GM23248 (cell line): ENCODE data around the gene MLNR. TPM values are rescaled to one million over a fixed set of nuclear protein-coding genes. Genes with fewer than 3 reads are reported as not detected.

Experiments
- DNase-seq: peaks from one replicate; pipeline ENCODE4 v3.0.0-alpha.2; 2015
- H2AFZ ChIP-seq: fragments of 200-600 bp; sonication (generic); 2 replicates; pipeline ENCODE4 v1.6.1; 2016; ENCODE audit warnings: antibody characterized with exemption
- H3F3A ChIP-seq: fragments of 200-600 bp; sonication (generic); 2 replicates; pipeline ENCODE4 v1.6.1; 2016; ENCODE audit warnings: mild to moderate bottlenecking, antibody characterized with exemption, mixed run types; ENCODE audit not compliant: insufficient read depth
- H3K27ac ChIP-seq: fragments of 200-600 bp; sonication (generic); 2 replicates; pipeline ENCODE4 v1.5.1; 2016; ENCODE audit warnings: mild to moderate bottlenecking
- H3K27me3 ChIP-seq: fragments of 200-600 bp; sonication (generic); replicated peaks from 2 replicates; pipeline ENCODE4 v1.6.1; 2016; ENCODE audit warnings: mild to moderate bottlenecking; ENCODE audit not compliant: insufficient read depth
- H3K36me3 ChIP-seq: fragments of 200-600 bp; sonication (generic); 2 replicates; pipeline ENCODE4 v1.6.1; 2016; ENCODE audit warnings: low read depth, mild to moderate bottlenecking
- H3K4me1 ChIP-seq: fragments of 200-600 bp; sonication (generic); 2 replicates; pipeline ENCODE4 v1.6.1; 2016; ENCODE audit warnings: mild to moderate bottlenecking; ENCODE audit not compliant: insufficient read depth
- H3K4me2 ChIP-seq: fragments of 200-600 bp; sonication (generic); one replicate; pipeline ENCODE4 v1.6.1; 2016; ENCODE audit warnings: mild to moderate bottlenecking; ENCODE audit not compliant: unreplicated experiment
- H3K4me3 ChIP-seq: fragments of 200-600 bp; sonication (generic); 2 replicates; pipeline ENCODE4 v1.5.1; 2016; ENCODE audit warnings: mild to moderate bottlenecking
- H3K79me2 ChIP-seq: fragments of 200-600 bp; sonication (generic); 2 replicates; pipeline ENCODE4 v1.6.1; 2016; ENCODE audit warnings: mild to moderate bottlenecking; ENCODE audit not compliant: insufficient read depth
- H3K9ac ChIP-seq: fragments of 200-600 bp; sonication (generic); 2 replicates; pipeline ENCODE4 v1.6.1; 2016; ENCODE audit warnings: mild to moderate bottlenecking
- H3K9me2 ChIP-seq: fragments of 200-600 bp; sonication (generic); 2 replicates; pipeline ENCODE4 v1.6.1; 2016; ENCODE audit warnings: mixed run types, mild to moderate bottlenecking, moderate library complexity; ENCODE audit not compliant: insufficient read depth
- H3K9me3 ChIP-seq: fragments of 200-600 bp; sonication (generic); one replicate; pipeline ENCODE4 v1.6.1; 2017; ENCODE audit warnings: low read depth
- H4K20me1 ChIP-seq: fragments of 200-600 bp; sonication (generic); 2 replicates; pipeline ENCODE4 v1.6.0; 2016; ENCODE audit not compliant: insufficient read depth
- EZH2 ChIP-seq: fragments of 200-600 bp; sonication (generic); IDR thresholded peaks from 2 replicates; pipeline ENCODE4 v1.6.1; 2018; ENCODE audit warnings: antibody characterized with exemption, mild to moderate bottlenecking; ENCODE audit not compliant: insufficient read depth, poor library complexity, severe bottlenecking
- EZH2phosphoT487 ChIP-seq: fragments of 200-600 bp; sonication (generic); IDR thresholded peaks from 2 replicates; pipeline ENCODE4 v1.6.1; 2018; ENCODE audit warnings: antibody characterized with exemption, moderate library complexity, mild to moderate bottlenecking, low read depth; ENCODE audit not compliant: insufficient read depth
- WGBS, 2 experiments: methylation state at CpG; one replicate each; pipeline ENCODE4 v1.1.6; 2015 to 2017; ENCODE audit warnings: low lambda C conversion rate in 2 of 2, low coverage in 1 of 2; ENCODE audit errors: missing lambda C conversion rate in 2 of 2; 5-methylcytosine and 5-hydroxymethylcytosine counted together
- in situ Hi-C: fragments of 300-500 bp; cut with MboI; formaldehyde crosslinking; loops from 2 replicates; pipeline ENCODE4 v1.15.0; 2020
- polyA plus RNA-seq: library from polyadenylated mRNA; unstranded; fragments of >200 nt; fragmentation: Nextera tagmentation; extraction: Ambion mirVana; gene quantifications from 2 replicates; pipeline ENCODE4 v1.2.1, GENCODE V29; 2016
- total RNA-seq: library from RNA; depleted of rRNA; stranded (reverse); fragments of >200 nt; shearing (Covaris generic); gene quantifications from 2 replicates; pipeline ENCODE4 v1.2.3, GENCODE V29; 2014

MLNR gene
- total and polyA plus RNA-seq, 2 experiments from 2014 or later: not detected

DNA sequence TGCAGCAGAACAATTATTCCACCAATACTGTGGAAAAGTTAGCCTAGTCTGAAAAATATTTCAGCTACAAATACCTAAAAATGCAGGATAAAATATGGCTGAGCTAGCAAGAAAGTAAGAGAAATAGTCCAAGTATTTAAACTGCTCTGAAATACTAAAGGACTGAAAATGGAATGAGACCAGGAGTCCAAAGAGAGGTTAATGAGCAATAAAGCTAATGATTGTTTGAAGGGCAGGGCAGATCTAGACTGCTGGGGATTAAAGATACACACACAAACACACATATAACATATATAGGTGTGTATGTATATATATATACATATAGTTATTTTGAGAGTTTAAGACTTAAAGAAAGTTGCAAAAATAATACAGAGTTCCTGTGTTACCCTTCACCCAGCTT lies 25.0 kb downstream of the MLNR start:
- Histone ChIP-seq H4K20me1 (no peaks in the 10 kb centered on the region), H3K27me3 (no peaks in the 10 kb centered on the region), H3K36me3 (no peaks in the 10 kb centered on the region), H3K9me3 (no peaks in the 10 kb centered on the region), H3K27ac (no peak overlapping the region), H3K4me3 (no peak overlapping the region), H3F3A (peaks cover 10% of the 10 kb centered on the region), H3K4me1 (peaks cover 14% of the 10 kb centered on the region; the same call in 1 of the 2 replicates), H3K4me2 (no peak overlapping the region), H3K9me2 (no peaks in the 10 kb centered on the region), H3K79me2 (peaks cover 13% of the 10 kb centered on the region), H2AFZ (no peak overlapping the region), H3K9ac (no peak overlapping the region)
- DNase-seq: no peak
- in situ Hi-C loops: no loop called here
- TF ChIP-seq EZH2: no peak
- TF ChIP-seq EZH2phosphoT487: no peak

DNA sequence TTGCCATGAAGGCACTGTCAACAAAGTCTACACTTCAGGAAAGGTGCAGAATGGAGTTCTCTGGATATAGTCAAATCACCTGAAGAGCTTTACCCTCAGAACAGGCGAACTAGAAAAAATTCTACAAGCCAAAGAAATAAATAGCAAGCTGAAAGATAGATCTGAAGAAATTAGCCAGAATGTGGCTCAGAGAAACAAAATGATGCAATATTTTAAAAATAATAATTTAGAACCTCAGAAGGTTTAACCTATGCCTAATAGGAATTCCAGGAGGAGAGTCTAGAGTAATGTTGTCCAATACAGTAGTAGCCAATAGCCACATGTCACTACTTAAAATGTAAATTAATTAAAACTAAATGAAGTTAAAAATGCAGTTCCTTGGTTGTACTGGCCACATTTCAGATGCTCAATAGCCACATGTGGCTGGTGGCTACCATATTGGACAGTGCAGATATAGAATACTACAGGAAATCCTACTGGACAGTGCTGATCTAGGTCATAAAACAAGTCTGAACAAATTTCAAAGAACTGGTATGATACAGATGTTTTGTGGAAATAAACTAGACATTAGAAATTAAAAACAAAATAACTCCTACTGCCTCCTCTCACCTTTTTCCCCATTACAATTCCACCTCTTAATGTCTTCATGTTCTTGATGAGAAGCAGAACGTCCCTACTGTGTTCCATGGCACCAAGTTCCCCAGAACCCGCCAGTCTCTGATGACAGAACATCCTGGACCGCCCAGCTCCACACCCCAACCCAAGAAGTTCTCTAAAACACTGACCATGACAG lies 26.9 kb downstream of the MLNR start:
- H3K36me3 ChIP-seq: no peaks in the 10 kb centered on the region
- peak overlapping the region; percentile 100 for H2AFZ ChIP-seq
- no peak for DNase-seq
- peaks cover 14% of the 10 kb centered on the region; the same call in 1 of the 2 replicates for H3K4me1 ChIP-seq
- H3K79me2 ChIP-seq: peaks cover 23% of the 10 kb centered on the region
- H3K27me3 ChIP-seq: no peaks in the 10 kb centered on the region
- H3K9me2 ChIP-seq: no peaks in the 10 kb centered on the region
- no peaks in the 10 kb centered on the region for H4K20me1 ChIP-seq
- 24 to 26% methylated on average over 4 of the region's 4 CpGs for WGBS, 2 experiments
- H3K9me3 ChIP-seq: no peaks in the 10 kb centered on the region
- peak overlapping the region; percentile 93 for H3K4me3 ChIP-seq
- peak overlapping the region; percentile 86 for H3K27ac ChIP-seq
- peak overlapping the region; percentile 94 for H3K9ac ChIP-seq
- H3F3A ChIP-seq: peaks cover 10% of the 10 kb centered on the region
- in situ Hi-C loops: no loop called here
- H3K4me2 ChIP-seq: peak overlapping the region; percentile 97
- no peak for TF ChIP-seq EZH2
- TF ChIP-seq EZH2phosphoT487: no peak

DNA sequence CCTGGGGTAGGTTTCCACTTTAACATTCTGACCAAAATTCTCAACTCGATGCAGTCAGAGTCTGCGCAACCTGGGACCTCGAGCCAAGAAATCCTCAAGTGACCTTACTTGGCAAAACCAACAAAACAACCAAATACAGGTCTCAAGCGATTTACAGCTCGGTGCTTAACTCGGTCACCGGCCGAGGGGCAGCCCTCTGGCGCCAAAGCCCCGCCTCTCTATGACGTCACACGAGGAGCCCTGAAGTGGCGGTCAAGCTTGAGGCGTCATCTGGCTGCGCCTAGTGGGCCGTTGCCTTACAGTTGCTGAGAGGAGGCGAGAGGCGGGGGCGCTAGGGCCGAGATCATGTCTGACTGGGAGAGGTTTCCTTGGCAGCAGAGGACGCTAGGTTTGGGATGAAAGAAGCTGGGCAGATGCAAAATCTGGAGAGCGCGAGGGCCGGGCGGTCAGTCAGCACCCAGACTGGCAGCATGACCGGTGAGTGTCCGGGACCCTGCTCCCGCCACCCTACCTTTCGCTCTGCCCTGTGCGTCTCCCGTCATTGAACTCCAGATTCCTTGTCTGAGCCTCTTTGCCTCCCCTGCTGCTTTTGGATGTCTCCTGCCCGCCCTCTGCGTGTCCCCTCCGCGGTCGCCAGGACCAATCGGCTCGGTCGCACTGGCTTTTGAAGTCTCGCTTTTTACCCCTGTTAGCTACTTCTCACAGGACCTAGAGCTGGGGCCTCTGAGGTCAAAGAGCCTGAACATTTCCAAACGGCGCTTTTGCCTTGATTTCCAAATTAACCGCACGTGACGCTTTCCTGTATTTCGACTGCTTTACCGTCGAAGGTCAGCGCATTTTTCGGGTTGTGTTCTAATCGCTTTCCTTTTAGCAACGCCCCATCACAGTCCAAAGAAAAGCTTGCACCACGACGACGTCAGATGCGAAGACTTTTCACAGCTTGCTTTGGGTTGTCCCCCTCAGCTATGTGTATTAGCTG lies 27.8 kb downstream of the MLNR start, which contains the start of gene CDADC1:
TSS of gene CDADC1 (plus strand) at position 283 of the 979 bp plus-strand sequence. CDS start at position 396, 113 bp downstream.
- no peaks in the 10 kb centered on the region for H3K27me3 ChIP-seq
- H3K4me2 ChIP-seq: peak within 1 kb of the TSS; percentile 97
- H4K20me1 ChIP-seq: no peaks in the 10 kb centered on the region
- peak within 1 kb of the TSS; percentile 100 for H2AFZ ChIP-seq
- TF ChIP-seq EZH2 (no peak), EZH2phosphoT487 (no peak)
- peaks cover 10% of the 10 kb centered on the region for H3F3A ChIP-seq
- in situ Hi-C loops: no loop called here
- peaks cover 14% of the 10 kb centered on the region; the same call in 1 of the 2 replicates for H3K4me1 ChIP-seq
- H3K27ac ChIP-seq: peak within 1 kb of the TSS; percentile 86
- peaks cover 30% of the 10 kb centered on the region for H3K79me2 ChIP-seq
- DNase-seq: peak; percentile 99
- H3K4me3 ChIP-seq: peak within 1 kb of the TSS; percentile 93
- peak within 1 kb of the TSS; percentile 94 for H3K9ac ChIP-seq
- WGBS, 2 experiments: 0 to 1% methylated on average over 52 to 56 of the region's 56 CpGs
- H3K9me3 ChIP-seq: no peaks in the 10 kb centered on the region
- H3K36me3 ChIP-seq: no peaks in the 10 kb centered on the region
- H3K9me2 ChIP-seq: no peaks in the 10 kb centered on the region

DNA sequence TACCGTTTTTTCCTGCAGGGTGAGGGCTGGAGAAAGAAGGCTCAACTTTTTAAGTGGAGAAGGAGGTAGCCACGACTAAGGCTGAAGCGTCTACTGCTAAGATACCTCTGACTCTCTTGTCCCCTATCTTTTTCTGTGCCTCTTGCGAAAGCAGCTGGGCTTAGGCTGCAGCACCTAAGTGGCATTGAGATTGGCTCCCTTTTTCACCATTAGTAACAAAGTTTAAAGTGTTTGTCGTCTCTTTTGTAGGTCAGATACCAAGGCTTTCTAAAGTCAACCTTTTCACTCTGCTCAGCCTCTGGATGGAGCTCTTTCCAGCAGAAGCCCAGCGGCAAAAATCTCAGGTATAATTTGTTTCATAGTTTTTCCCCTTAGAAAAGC lies 28.5 kb downstream of the MLNR start:
- DNase-seq: peak; percentile 52
- H3K4me1 ChIP-seq: peaks cover 14% of the 10 kb centered on the region; the same call in 1 of the 2 replicates
- WGBS, 2 experiments: 1 to 9% methylated on average over 6 of the region's 6 CpGs
- H3K79me2 ChIP-seq: peaks cover 31% of the 10 kb centered on the region
- peak overlapping the region; percentile 86 for H3K27ac ChIP-seq
- no peaks in the 10 kb centered on the region for H3K36me3 ChIP-seq
- peaks cover 10% of the 10 kb centered on the region for H3F3A ChIP-seq
- H4K20me1 ChIP-seq: no peaks in the 10 kb centered on the region
- no peaks in the 10 kb centered on the region for H3K9me2 ChIP-seq
- H3K4me2 ChIP-seq: peak overlapping the region; percentile 92
- H3K9me3 ChIP-seq: no peaks in the 10 kb centered on the region
- peak overlapping the region; percentile 93 for H3K4me3 ChIP-seq
- TF ChIP-seq EZH2: no peak
- no peak for TF ChIP-seq EZH2phosphoT487
- H3K27me3 ChIP-seq: no peaks in the 10 kb centered on the region
- in situ Hi-C loops: no loop called here
- H3K9ac ChIP-seq: peak overlapping the region; percentile 94
- peak overlapping the region; percentile 100 for H2AFZ ChIP-seq
